Activated B cell treated with CpG ODN at 0.5 μM for 24 hours (primary cell): Measurements from ENCODE around the gene LIN7C. TPM values are rescaled to one million over a fixed set of nuclear protein-coding genes. Genes with fewer than 3 reads are reported as not detected.
A peak's percentile ranks its signal among the peaks of the same experiment; 100 is the strongest.

Experiments
- ATAC-seq: fragments of 200-7000 bp; cut with Tn5 transposase; one replicate; pipeline ENCODE4 v1.10.0; 2021; ENCODE audit warnings: low read depth, mild to moderate bottlenecking, moderate library complexity
- CTCF ChIA-PET: fragments of 350-600 bp; sonication (Branson Sonifier 250); formaldehyde crosslinking; loops from one replicate; lab custom pipeline; 2021; ENCODE audit warnings: antibody characterized with exemption; lab: Charles Lee
- POLR2A ChIA-PET: fragments of 350-600 bp; sonication (Branson Sonifier 250); formaldehyde crosslinking; loops from one replicate; lab custom pipeline; 2021; ENCODE audit warnings: antibody characterized with exemption; lab: Charles Lee
- DNase-seq: peaks from one replicate; pipeline ENCODE4 v3.0.0; 2022
- H3K27ac Mint-ChIP-seq: one replicate; pipeline ENCODE4 v1.8.0; 2020; ENCODE audit warnings: mixed read lengths
- H3K27me3 Mint-ChIP-seq: one replicate; pipeline ENCODE4 v1.8.0; 2021; ENCODE audit warnings: mixed read lengths
- H3K36me3 Mint-ChIP-seq: one replicate; pipeline ENCODE4 v1.8.0; 2021; ENCODE audit warnings: low read depth, mixed read lengths
- H3K4me1 Mint-ChIP-seq: one replicate; pipeline ENCODE4 v1.8.0; 2021; ENCODE audit warnings: mixed read lengths
- H3K4me3 Mint-ChIP-seq: one replicate; pipeline ENCODE4 v1.8.0; 2020; ENCODE audit warnings: mild to moderate bottlenecking, mixed read lengths
- H3K9me3 Mint-ChIP-seq: one replicate; pipeline ENCODE4 v1.8.0; 2020; ENCODE audit warnings: mixed read lengths
- intact Hi-C: fragments of 100-400 bp; cut with micrococcal nuclease; formaldehyde crosslinking; loops from one replicate; pipeline ENCODE4 v1.15.1; 2024
- total RNA-seq: library from RNA; stranded (reverse); gene quantifications from 2 replicates; pipeline ENCODE4 v1.2.3, GENCODE V29; 2022
- TF ChIP-seq, protein P1 (sequence below): fragments of 200-600 bp; IDR thresholded peaks from one replicate; pipeline ENCODE4 v1.8.0; 2022; ENCODE audit warnings: antibody characterized with exemption, mild to moderate bottlenecking

LIN7C gene
- total RNA-seq, 1 donor from 2014 or later, result 23.5 TPM

- Mint-ChIP-seq H3K9me3 (no peaks in the 10 kb centered on the region), H3K4me1 (peaks cover 25% of the 10 kb centered on the region), H3K4me3 (no peak overlapping the region), H3K27me3 (no peaks in the 10 kb centered on the region), H3K36me3 (peaks cover 50% of the 10 kb centered on the region), H3K27ac (no peak overlapping the region)
- ChIA-PET CTCF (no interaction called here), POLR2A (interaction anchor here (1.2 kb wide), 1 partner anchor 29 kb away, joined by 3 read pairs; no protein-coding TSS in a partner anchor)
- DNase-seq, result no peak
- TF ChIP-seq, protein P1, sequence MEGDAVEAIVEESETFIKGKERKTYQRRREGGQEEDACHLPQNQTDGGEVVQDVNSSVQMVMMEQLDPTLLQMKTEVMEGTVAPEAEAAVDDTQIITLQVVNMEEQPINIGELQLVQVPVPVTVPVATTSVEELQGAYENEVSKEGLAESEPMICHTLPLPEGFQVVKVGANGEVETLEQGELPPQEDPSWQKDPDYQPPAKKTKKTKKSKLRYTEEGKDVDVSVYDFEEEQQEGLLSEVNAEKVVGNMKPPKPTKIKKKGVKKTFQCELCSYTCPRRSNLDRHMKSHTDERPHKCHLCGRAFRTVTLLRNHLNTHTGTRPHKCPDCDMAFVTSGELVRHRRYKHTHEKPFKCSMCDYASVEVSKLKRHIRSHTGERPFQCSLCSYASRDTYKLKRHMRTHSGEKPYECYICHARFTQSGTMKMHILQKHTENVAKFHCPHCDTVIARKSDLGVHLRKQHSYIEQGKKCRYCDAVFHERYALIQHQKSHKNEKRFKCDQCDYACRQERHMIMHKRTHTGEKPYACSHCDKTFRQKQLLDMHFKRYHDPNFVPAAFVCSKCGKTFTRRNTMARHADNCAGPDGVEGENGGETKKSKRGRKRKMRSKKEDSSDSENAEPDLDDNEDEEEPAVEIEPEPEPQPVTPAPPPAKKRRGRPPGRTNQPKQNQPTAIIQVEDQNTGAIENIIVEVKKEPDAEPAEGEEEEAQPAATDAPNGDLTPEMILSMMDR, result no peak
- intact Hi-C loops, result no loop called here
- ATAC-seq, result no peak
Observed at GRCh38 chr11:27501100-27501499, 5.5 kb downstream of the LIN7C start.

DNA sequence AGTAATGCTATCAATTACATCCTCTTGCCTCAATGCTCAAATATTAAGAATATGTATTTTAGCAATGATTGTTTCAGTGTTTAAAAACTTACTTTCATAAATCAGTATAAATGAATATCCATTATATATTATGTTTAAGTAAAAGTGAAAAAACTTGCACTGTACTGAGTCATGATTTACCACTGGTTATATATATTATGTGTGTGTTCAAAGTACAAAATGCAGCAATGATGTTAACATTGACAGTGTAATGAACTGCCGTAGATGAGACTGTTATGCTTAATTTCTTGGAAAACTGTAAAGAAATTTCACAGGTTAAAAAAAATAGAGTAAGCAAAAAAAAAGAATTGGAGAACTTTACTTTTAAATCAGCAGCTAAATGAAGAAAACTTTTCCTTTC, 8.7 kb downstream of the LIN7C start:
- ATAC-seq, result no peak
- intact Hi-C loops, result loop anchor here (1.0 to 2.0 kb wide), 2 partner anchors 8 to 25 kb away; partner anchors contain the start of genes LGR4 and LIN7C
- Mint-ChIP-seq H3K27me3 (no peaks in the 10 kb centered on the region), H3K9me3 (no peaks in the 10 kb centered on the region), H3K36me3 (peaks cover 64% of the 10 kb centered on the region), H3K4me1 (peaks cover 6% of the 10 kb centered on the region), H3K27ac (no peak overlapping the region), H3K4me3 (no peak overlapping the region)
- CTCF ChIA-PET, result interaction anchor here (0.7 to 3.2 kb wide), 6 partner anchors 9 to 314 kb away, joined by 3 to 21 read pairs (median 4); no protein-coding TSS in a partner anchor
- TF ChIP-seq, protein P1, result no peak
- POLR2A ChIA-PET, result interaction anchor here (1.7 kb wide), 1 partner anchor 9 kb away, joined by 6 read pairs; the partner anchor contains the start of gene LIN7C
- no peak for DNase-seq

DNA sequence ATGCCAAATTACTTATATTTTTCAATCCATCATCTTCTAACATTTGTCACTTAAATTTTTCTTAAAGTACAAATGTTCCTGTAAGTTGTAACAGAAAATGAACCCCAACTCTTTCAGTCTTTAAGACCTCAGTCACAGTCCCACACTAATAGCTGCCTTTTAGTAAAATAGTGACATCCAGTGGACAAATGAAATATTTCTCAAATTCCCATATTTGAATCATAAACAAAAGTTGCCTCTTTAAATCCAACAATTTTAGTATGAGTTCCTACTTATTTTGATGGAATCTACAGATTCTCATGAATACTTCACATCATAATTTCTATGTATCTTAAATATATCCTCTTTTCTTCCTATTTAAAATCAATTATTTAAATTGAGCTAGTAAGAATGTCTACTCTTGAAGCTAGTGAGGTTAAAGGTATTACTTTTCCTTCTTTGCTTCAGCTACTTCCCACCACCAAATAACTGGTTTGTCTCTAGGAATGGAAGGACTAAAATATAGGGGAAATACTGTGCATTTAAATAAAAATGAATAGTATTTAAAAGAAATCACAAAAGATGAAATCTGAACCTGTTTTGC, 9.2 kb downstream of the LIN7C start:
- H3K36me3 Mint-ChIP-seq, result peaks cover 61% of the 10 kb centered on the region
- ChIA-PET POLR2A (interaction anchor here (1.7 kb wide), 1 partner anchor 10 kb away, joined by 6 read pairs; the partner anchor contains the start of gene LIN7C), CTCF (interaction anchor here (0.7 to 3.2 kb wide), 7 partner anchors 10 to 314 kb away, joined by 3 to 21 read pairs (median 4); no protein-coding TSS in a partner anchor)
- H3K27ac Mint-ChIP-seq, result no peak overlapping the region
- DNase-seq, result no peak
- H3K27me3 Mint-ChIP-seq, result no peaks in the 10 kb centered on the region
- H3K4me3 Mint-ChIP-seq, result no peak overlapping the region
- H3K4me1 Mint-ChIP-seq, result peaks cover 3% of the 10 kb centered on the region
- peak; percentile 47 for ATAC-seq
- no peaks in the 10 kb centered on the region for H3K9me3 Mint-ChIP-seq
- intact Hi-C loops, result loop anchor here (1.0 kb wide), 1 partner anchor 9 kb away; the partner anchor contains the start of gene LIN7C
- TF ChIP-seq, protein P1, result no peak

DNA sequence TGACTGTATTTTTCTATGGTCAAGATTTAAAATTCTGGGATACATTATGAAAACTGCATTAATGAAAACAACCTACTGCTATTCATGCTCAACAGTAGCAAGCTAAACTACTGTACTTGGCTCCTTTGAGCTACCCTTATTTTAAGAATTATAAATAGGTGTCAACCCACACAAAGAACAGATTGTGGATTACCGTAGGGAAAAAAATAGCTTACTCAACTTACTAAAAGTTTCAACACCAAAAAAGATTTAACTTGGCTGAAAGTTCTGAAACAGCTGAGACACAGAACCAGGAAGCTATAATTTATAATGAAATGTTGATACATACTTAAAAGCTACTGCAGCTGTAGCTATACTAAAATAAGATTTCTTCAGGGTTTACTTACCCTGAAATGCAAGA, 10.1 kb downstream of the LIN7C start:
- H3K4me1 Mint-ChIP-seq, result peaks cover 2% of the 10 kb centered on the region
- no peaks in the 10 kb centered on the region for H3K9me3 Mint-ChIP-seq
- H3K27me3 Mint-ChIP-seq, result no peaks in the 10 kb centered on the region
- DNase-seq (no peak), ATAC-seq (no peak)
- ChIA-PET CTCF (interaction anchor here (0.8 to 3.2 kb wide), 4 partner anchors 11 to 313 kb away, joined by 3 to 21 read pairs (median 10); no protein-coding TSS in a partner anchor), POLR2A (interaction anchor here (0.7 kb wide), 1 partner anchor 8 kb away, joined by 5 read pairs; no protein-coding TSS in a partner anchor)
- intact Hi-C loops, result no loop called here
- TF ChIP-seq, protein P1, result no peak
- H3K4me3 Mint-ChIP-seq, result no peak overlapping the region
- peaks cover 61% of the 10 kb centered on the region for H3K36me3 Mint-ChIP-seq
- H3K27ac Mint-ChIP-seq, result no peak overlapping the region

GRCh38 chr11:27495710-27496300, 10.8 kb downstream of the LIN7C start:
- no peak for ATAC-seq
- intact Hi-C loops, result no loop called here
- no peak overlapping the region for H3K4me3 Mint-ChIP-seq
- no peak overlapping the region for H3K27ac Mint-ChIP-seq
- ChIA-PET CTCF (interaction anchor here (0.7 to 3.2 kb wide), 4 partner anchors 10 to 312 kb away, joined by 3 to 21 read pairs (median 10); no protein-coding TSS in a partner anchor), POLR2A (interaction anchor here (0.7 kb wide), 1 partner anchor 8 kb away, joined by 5 read pairs; no protein-coding TSS in a partner anchor)
- peaks cover 65% of the 10 kb centered on the region for H3K36me3 Mint-ChIP-seq
- peaks cover 2% of the 10 kb centered on the region for H3K4me1 Mint-ChIP-seq
- H3K9me3 Mint-ChIP-seq, result no peaks in the 10 kb centered on the region
- DNase-seq, result no peak
- TF ChIP-seq, protein P1, result no peak
- no peaks in the 10 kb centered on the region for H3K27me3 Mint-ChIP-seq
